Stimulated activated CD4-positive, alpha-beta T cell treated with anti-CD3 and anti-CD28 coated beads, TNF-alpha, amount 100 ng/mL, for 48 hours (primary cell): Measurements from ENCODE around the gene HNRNPDL.
A peak's percentile ranks its signal among the peaks of the same experiment; 100 is the strongest.
"Not testable (repeated sequence)": the region's sequence is repeated elsewhere in the genome, so short reads cannot be mapped to it uniquely, and the experiment has no call there.

Source experiments
- DNase-seq, 3 donors: peaks; one replicate each; pipeline ENCODE4 v3.0.0-alpha.2; 2020; ENCODE audit warnings: low read depth in 3 of 3

HNRNPDL gene

DNA sequence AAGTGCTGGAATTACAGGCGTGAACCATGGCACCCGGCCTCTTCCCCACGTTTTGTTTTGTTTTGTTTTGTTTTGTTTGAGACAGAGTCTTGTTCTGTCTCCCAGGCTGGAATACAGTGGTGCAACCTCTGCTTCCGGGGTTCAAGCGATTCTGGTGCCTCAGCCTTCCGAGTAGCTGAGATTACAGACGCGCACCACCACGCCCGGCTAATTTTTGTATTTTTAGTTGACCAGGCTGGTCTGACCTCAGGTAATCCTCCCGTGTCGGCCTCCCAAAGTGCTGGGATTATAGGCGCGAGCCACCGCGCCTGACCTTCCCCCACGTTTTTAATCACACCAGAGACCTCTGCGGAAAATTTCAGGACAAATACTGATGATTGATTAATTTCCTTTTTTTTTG, 2.3 kb upstream of the HNRNPDL start:
- DNase-seq, result no peak

DNA sequence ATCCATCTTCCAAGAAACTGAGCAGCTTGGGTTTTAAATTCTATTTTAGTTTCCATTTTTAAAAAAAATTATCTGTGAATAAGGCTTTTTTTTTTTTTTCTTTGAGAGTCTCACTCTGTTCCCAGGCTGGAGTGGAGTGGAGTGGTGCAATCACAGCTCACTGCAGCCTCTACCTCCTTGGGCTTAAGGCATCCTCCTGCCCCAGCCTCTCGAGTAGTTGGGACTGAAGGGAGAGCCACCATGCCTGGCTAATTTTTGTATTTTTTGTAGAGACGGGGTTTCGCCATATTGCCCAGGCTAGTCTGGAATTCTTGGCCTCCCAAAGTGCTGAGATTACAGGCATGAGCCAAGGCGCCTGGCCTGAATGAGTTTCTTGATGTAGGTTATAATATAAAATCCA, 1.6 kb upstream of the HNRNPDL start:
- no peak for DNase-seq

DNA sequence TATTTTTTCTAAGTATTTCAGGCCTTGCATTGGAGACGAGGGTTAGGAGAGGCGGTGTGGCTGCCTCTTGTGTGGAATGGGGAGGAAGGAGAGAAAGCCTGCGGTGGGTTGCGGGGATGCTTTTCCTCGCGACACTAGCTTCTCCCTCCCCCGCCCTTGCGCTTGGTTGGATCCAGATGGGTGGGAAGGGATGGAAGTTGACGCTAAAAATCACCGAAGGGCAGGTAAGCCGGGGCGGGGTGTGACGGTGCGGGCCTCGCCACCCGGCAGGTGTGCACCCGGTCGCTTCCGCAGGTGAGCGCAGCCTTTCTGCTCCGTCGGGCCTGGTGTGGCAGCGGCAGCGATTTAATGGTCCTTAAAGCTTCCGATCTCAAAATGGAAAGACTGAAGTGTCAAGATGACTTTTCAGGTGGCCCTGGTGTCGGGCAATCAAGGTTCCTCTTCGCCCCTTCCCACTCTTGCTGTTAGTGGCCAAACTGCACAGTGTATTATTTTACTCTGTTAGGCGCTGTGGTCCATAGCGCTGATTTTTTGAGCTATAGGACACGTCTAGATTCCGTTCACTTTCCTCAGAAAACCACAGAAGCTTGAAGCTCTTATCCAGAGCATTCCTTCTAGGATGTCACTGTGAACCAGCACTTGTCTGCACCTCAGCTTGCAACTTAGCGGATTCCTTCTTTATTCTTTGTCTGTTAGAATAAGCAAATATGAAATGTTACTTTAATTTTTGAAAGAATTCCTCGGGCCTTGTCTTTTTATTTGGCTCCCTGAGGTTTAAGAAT, 893 bp upstream of the HNRNPDL start:
- DNase-seq, result peak in 1 of 3 donors; percentile 23

DNA sequence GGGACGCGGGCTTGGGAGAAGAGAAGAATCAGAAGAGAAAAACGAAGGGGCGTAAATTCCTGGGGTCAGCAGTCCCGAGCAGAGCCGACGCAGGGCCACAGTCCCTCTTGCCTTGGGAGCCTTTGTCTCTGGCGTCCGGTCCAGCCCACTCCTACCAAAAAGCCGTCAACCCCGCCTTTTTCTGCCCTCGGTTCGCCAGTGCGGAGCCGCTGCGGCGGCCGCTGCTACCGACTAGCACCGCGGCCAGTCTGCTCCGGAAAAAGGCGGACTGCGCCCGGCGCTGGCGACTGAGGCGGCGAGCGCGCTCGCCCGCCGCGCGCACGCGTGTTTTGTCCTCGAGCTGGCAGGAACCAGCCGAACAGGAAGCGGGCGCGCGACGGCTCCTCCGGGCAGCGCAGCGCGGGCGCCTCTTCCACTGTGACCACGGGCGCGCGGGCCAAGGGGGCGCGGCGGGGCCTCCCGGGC, 502 bp downstream of the HNRNPDL start:
- DNase-seq, result no peak

DNA sequence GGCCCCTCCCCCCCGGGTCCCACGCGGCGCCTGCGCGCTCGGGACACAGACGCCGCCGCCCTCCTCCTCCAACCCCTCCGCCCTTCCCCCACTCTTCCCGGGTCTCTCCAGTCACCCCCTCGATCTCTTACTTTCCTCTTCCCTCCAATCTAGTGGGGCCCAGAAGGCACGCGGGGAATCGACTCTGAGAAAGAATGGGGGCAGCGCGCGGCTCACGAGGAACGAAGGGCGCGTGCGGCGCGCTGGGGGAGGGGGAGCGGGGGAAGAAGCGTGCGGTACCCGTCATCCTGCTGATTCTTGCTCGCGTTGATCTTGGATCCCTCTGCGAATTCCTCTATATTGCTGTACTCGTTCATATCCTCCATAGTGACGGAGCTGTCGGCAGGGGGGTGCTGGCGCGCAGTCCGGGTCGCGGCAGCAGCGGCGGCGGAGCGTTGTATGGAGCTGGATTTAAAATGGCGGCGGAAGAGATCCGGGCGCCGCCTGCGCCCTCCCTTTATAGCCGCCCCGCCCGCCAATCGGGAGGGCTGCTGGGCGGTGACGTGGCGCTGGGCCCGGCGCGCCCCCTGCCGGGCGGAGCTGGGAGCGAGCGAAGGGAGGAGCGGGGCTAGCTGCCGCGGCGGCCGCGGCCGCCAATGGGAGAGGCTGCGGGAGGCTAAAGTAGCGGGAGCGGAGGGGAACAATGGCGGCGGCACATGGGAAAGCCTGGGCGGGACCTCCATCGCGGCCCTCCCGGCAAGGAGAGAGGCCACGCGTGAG, 1.1 kb downstream of the HNRNPDL start:
- DNase-seq, result peak; percentile 85 to 88 (median 87)

DNA sequence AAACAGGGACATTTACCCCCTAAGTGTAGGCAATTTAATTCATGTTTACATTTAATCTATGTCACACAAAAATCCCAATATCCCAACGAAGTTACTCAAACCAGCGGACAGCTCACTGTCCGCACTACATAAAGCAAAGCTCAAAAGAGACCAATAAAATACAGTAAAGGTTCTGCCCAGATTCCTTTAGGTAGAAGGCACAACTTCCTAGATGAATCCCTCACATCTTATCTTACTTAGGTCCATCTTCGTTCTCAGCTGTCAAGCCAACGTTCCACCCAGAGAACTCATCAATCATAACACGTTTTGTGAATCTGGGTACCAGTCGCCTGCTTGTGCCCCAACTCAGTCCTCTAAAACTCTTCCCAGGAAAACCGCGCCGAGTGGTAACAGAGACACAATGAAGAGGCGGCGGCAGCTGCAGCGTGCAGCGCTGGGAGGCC, 1.7 kb downstream of the HNRNPDL start:
- DNase-seq, result no peak

DNA sequence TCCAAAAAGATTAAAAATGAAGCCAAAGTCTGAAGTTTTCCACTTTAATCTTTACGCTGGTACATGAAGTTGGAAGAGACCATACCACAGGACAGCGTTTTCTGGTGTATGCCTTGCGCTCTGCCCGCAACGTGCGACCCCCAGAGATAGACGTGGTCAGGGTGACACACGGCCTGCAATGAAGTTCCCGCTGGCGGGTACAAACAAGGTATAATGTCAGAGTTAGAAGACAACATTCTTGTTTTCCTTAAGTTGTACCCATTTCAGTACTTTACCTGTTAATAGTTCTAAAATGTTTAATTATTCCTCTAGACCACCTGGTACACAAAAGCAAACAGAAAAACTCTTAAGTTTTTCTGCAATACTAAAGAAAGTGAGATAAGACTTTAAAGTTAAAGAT, 4.8 kb downstream of the HNRNPDL start:
- DNase-seq, result no peak

DNA sequence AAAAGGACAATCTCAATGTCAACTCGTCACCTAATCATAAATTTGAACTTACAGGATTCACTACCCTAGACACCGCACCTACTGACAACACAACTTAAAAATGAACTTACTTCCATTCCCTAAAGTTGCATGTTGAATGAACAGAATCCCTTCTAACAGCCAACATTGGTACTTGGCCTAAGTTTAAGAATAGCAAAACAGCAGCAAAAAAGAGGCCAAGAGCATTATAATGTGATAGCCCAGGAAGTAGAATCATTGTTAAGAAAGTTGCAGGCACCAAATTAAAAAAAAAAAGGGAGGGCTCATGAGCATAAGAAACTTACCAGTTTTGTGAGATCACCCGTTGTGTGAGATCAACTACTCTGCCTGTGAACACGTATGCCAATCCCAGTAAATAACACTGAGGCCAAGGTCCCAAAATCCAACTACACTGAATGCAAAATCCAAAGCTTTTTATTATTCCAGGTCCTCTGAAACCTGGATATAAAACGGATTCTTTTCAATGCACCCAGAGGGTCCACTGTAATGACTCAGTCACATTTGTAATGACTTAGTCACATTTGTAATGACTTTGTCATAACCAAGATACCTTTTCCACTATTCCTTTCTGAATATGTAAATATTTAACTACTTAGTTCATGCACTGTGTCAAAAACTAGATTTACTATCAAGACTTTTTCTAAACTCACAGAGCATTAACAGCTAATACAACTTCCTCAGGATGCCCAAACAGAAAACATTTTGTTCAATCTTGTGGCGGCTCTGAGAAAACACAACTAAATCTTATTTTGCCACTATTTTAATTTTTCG, 6.8 kb downstream of the HNRNPDL start:
- no peak for DNase-seq

DNA sequence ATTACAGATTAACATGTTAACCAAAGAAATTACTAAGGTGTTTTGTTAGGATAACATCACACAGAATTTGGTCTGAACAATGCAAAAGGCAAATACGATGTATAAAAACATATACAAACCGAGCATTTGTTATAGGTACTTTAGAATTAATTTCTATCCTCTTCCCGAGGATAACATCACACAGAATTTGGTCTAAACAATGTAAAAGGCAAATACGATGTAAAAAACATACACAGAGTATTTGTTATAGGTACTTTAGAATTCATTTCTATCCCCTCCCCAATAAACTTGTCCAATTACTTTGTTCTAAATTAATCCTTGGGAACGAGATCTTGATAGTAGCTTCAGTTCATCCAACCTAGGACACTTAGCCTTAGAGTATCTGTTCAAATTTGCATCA, 7.6 kb downstream of the HNRNPDL start:
- no peak for DNase-seq

DNA sequence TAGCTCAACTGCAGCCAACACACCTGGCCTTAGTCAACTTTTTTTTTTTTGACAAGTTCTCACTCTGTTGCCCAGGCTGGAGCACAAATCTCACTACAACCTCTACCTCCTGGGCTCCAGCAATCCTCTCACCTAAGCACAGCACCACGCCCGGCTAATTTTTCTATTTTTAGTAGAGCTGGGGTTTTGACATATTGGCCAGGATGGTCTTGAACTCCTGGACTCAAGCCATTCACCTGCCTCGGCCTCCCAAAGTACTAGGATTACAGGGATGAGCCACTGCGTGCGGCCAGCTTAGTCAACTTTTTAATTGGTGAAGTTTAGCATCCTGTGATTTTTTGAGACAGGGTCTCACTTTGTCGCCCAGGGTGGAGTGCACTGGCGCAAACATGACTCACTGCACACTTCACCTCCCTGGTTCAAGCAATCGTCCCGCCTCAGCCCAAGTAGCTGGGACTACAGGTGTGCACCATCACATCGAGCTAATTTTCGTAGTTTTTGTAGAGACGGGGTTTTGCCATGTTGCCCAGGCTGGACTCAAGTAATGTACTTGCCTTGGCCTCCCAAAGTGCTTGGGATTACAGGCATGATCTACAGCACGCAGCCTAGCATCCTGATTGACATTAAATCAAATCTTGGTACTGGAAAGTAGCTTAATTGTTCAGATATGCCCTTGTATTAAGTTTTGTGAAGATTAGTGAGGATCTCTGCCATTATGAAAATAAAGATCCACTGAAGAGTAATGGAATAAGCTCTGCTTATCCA, 8.3 kb downstream of the HNRNPDL start:
- no peak for DNase-seq

DNA sequence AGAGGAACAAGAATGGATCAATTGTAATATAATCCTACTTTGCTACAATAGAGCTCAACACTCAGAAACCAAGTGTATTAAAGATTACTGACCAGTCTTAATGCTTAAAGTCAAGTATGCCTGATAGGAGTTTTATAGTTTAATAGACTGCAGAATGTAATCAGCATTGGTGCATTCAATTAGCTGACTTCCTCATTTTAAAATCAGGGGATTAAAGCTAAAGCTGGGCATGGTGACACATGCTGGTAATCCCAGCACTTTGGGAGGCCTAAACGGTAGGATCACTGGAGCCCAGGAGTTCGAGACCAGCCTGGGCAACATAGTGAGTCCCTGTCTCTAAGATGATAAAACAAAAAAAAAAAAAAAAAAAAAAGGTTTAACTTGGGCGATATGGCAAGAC, 10.8 kb downstream of the HNRNPDL start:
- DNase-seq, result no peak

DNA sequence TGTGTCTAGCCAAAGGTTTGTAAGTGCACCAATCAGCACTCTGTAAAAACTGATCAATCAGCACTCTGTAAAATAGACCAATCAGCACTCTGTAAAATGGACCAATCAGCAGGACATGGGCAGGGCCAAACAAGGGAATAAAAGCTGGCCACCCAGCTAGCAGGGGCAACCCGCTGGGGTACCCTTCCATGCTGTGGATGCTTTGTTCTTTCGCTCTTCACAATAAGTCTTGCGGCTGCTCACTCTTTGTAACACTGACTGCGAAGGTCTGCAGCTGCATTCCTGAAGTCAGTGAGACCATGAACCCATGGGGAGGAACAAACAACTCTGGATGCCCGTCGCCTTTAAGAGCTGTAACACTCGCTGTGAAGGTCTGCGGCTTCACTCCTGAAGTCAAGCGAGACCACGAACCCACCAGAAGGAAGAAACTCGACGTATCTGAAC, 14.3 kb downstream of the HNRNPDL start:
- DNase-seq, result no peak

DNA sequence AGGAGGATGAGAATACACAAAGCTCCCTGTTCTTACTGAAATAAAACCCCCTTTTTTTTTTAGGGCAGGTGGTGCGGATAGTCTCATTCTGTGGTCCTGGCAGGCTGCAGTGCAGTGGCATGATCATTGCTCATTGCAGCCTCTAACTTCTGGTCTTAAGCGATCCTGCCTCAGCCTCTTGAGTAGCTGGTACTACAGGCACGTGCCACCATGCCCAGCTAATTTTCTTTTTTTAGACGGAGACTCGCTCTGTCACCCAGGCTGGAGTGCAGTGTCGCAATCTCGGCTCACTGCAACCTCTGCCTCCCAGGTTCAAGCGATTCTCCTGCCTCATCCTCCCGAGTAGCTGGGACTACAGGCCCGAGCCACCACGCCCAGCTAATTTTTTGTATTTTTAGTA, 15.2 kb downstream of the HNRNPDL start:
- not testable (repeated sequence) for DNase-seq

DNA sequence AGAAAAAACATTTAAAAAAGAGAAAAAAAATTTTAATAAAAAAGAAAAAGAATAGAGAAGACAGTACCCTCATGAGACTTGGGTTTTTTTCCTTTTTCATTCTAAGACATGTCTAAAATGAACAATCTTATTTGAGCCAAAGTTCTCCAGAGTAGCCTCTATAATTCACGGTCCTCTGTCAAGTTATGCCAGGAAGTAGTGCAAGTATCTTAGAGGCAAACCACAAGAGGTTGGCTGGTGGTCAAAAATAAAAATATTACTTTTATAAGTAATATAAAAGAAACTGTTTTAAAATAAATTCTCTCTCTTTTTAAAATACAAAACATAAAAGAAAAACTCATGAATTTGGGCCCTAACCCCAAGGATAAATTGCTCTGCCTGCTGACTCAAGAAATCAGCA, 26.5 kb downstream of the HNRNPDL start:
- no peak for DNase-seq

DNA sequence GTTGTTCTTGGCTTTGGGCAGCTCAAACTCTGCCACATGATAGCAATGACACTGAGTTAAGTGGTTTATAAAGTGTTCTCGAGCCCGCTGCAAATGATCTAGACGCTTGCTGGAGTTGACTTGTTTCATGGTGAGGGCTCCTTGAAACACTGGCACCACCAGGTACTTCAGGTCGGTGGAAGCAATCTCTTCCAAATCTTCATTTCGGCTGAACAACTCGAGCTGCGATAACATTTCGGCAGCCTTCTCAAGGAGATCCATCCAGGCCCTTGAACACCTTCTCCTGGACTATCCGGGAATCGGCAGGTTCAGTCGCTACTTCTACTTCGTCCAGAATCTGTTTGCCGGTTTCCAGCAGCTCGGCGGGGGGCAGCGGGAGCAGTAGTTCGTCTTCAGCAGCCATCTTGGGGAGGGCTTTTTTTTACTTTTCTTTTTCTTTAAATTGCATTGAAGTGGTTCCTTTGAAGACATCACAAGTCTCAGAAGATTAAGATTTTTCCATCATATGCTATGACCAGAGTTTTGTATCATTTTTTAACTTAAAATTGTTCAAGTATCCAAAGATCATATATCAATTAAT, 28.0 kb downstream of the HNRNPDL start:
- no peak for DNase-seq

DNA sequence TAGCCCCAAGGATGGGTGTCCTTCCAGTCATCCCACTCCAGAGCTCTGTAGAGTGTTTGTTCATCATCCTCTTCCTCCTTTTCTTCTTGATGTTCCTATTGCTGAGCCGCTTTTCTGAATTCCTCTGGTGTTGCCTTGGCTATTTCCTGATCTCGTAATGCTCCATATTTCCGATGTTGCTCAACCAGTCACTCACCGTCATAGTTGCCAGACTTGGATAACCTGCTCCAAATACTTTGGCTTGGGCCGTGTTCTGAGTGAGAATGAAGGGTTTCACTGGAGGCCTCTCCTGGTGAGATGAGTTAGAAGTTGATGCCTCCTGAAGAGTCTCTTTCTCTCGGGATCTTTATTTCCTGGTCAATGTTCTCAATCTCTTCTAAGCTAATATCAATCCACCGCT, 28.7 kb downstream of the HNRNPDL start:
- DNase-seq, result no peak

DNA sequence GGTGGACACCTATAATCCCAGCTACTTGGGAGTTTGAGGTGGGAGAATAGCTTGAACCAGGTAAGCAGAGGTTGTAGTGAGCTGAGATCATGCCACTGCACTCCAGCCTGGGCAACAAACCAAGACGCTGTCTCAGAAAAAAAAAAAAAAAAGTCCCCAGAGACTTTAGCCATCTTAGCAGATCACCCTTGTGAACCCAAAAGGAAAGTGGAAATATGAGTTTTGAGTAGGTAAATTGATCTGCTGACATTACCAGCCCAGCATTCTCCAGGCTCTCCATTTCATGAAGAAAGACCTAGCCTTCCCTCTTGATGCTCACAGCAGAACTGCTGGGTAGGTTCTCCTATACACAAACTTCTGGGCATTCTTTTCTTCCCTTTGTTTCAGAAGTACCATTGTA, 32.0 kb downstream of the HNRNPDL start:
- no peak for DNase-seq

DNA sequence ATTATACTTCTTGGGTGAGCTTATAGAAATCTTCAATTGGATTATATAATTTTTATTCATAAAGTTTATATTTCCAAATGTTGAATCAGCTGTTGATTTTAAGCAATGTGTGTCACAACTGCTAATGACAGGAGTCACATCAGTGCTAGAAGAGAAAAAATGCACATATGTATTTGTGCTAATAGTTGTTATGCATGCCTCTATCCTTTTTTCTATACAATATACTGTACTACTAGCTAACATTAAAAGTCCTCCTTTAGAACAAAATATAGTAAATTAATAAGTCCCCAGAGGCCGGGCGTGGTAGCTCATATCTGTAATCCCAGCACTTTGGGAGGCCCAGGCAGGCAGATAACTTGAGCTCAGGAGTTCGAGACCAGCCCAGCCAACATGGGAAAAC, 32.7 kb downstream of the HNRNPDL start:
- DNase-seq, result no peak

DNA sequence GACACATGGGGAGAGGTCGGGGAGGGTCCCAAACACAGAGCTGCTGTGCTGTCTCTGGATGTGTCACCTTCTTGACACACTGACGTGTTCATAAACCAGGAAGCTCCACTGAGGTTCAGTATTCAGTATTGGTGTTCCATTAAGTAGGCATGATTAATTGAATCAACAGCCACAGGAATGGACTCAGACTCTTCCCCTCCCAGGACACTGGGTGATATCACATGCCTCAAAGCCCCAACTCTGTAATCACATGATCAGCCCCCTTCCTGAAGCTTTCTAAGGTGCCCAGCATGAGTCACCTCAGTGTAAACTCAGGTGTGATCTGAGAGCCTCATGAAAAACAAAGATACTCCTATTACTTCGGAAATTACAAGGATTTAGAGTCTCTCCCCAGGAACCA, 35.4 kb downstream of the HNRNPDL start:
- DNase-seq, result no peak

DNA sequence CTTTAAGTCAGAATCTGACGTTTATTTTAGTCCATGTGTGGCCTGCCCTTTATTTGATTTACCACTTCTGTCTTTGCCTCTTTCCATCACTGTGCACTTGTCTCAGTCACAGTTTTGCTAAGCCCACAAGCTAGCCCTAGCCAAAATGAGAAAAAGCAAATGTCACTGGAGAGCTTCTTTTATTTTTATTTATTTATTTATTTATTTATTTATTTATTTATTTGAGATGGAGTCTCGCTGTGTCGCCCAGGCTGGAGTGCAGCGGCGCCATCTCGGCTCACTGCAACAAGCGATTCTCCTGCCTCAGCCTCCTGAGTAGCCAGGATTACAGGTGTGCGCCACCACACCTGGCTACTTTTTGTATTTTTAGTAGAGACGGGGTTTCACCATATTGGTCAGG, 40.2 kb downstream of the HNRNPDL start:
- not testable (repeated sequence) for DNase-seq

DNA sequence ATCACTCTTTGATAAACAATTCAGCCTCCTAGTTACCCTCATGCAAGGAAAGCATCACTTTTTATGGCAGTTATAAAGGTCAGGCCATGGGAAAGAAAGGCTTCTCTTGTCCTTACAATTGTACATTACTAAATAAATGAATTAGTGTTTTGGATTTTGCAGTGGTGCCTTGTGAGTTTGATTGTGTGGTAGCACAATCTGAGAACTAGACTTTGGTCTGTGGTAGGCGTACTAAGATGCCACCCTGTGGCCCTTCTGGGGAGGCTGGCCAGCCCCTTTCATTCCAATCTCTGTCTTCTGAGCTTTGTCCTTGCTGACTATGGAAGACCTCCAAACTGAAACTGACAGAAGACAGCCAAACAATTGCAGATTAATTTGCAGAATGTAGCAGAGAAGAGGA, 41.9 kb downstream of the HNRNPDL start:
- DNase-seq, result no peak
